T-cell (primary cell): ENCODE measurements around the gene TXNDC17. TPM values are rescaled to one million over a fixed set of nuclear protein-coding genes. Genes with fewer than 3 reads are reported as not detected.

Experiments used
- ATAC-seq, 4 experiments: fragments of 200-7000 bp in 3 of 4; fragments of 150-1000 bp in 1 of 4; cut with Tn5 transposase; replicated peaks in 1 of 4; 1 replicate in 3 of 4; 2 replicates in 1 of 4; pipeline ENCODE4 v1.10.0; 2021; ENCODE audit warnings: moderate library complexity in 3 of 4, mild to moderate bottlenecking in 2 of 4, moderate number of reproducible peaks in 1 of 4
- CTCF ChIA-PET, 2 donors: fragments of 300-600 bp; sonication (Branson Sonifier 250); formaldehyde crosslinking; loops; one replicate each; lab custom pipeline; 2022; ENCODE audit warnings: antibody characterized with exemption in 2 of 2; lab: Charles Lee
- POLR2A ChIA-PET, 2 donors: fragments of 300-600 bp; sonication (Branson Sonifier 250); formaldehyde crosslinking; loops; one replicate each; lab custom pipeline; 2022; ENCODE audit warnings: antibody characterized with exemption in 2 of 2; lab: Charles Lee
- DNase-seq, 35 experiments: peaks; one replicate each; pipeline versions ENCODE4 v3.0.0 to v3.0.0-alpha.2; 2013 to 2023
- H3K27ac ChIP-seq: one replicate; pipeline ENCODE4 v1.5.1; 2013; ENCODE audit warnings: low read length
- H3K27me3 ChIP-seq, 2 experiments: replicated peaks in 1 of 2; 1 replicate in 1 of 2; 2 replicates in 1 of 2; pipeline versions ENCODE4 v1.6.1 to v1.7.0; 2013; ENCODE audit warnings: low read length in 1 of 2, mixed read lengths in 1 of 2; ENCODE audit not compliant: control insufficient read depth in 2 of 2, insufficient read depth in 2 of 2; ENCODE audit errors: extremely low read depth in 1 of 2
- H3K36me3 ChIP-seq, 2 donors: 1 replicate in 1 of 2; 2 replicates in 1 of 2; pipeline versions ENCODE4 v1.6.1 to v1.7.0; 2013; ENCODE audit warnings: low read length in 1 of 2; ENCODE audit not compliant: control insufficient read depth in 2 of 2, insufficient read depth in 1 of 2; ENCODE audit errors: extremely low read depth in 1 of 2
- H3K4me1 ChIP-seq, 2 experiments: 1 replicate in 1 of 2; 2 replicates in 1 of 2; pipeline versions ENCODE4 v1.6.1 to v1.7.0; 2013; ENCODE audit warnings: low read length in 2 of 2, mixed read lengths in 1 of 2; ENCODE audit not compliant: insufficient read depth in 2 of 2, control insufficient read depth in 1 of 2; ENCODE audit errors: extremely low read depth in 1 of 2
- H3K4me3 ChIP-seq, 2 donors: 1 replicate in 1 of 2; 2 replicates in 1 of 2; pipeline versions ENCODE4 v1.5.1 to v1.7.0; 2013; ENCODE audit warnings: mild to moderate bottlenecking in 2 of 2, low read length in 1 of 2, moderate library complexity in 1 of 2; ENCODE audit not compliant: control insufficient read depth in 1 of 2; ENCODE audit errors: extremely low read depth in 1 of 2
- H3K9me3 ChIP-seq: 2 replicates; pipeline ENCODE4 v1.7.0; 2013
- H3K27ac Mint-ChIP-seq, 2 donors: one replicate each; pipeline ENCODE4 v1.8.0; 2020 to 2021; ENCODE audit warnings: mild to moderate bottlenecking in 2 of 2, mixed read lengths in 2 of 2
- H3K27me3 Mint-ChIP-seq, 2 donors: one replicate each; pipeline ENCODE4 v1.8.0; 2021 to 2022; ENCODE audit warnings: mixed read lengths in 2 of 2
- H3K36me3 Mint-ChIP-seq: one replicate; pipeline ENCODE4 v1.8.0; 2021; ENCODE audit warnings: mixed read lengths
- H3K4me1 Mint-ChIP-seq, 3 donors: one replicate each; pipeline ENCODE4 v1.8.0; 2020 to 2022; ENCODE audit warnings: mixed read lengths in 3 of 3, mild to moderate bottlenecking in 1 of 3
- H3K4me3 Mint-ChIP-seq, 3 donors: one replicate each; pipeline ENCODE4 v1.8.0; 2020 to 2022; ENCODE audit warnings: mild to moderate bottlenecking in 3 of 3, mixed read lengths in 3 of 3, moderate library complexity in 3 of 3
- H3K9me3 Mint-ChIP-seq, 3 donors: one replicate each; pipeline ENCODE4 v1.8.0; 2020 to 2022; ENCODE audit warnings: mixed read lengths in 3 of 3
- WGBS: methylation state at CpG from one replicate; pipeline ENCODE4 v1.1.5; 2013; ENCODE audit warnings: missing lambda C conversion rate; ENCODE audit not compliant: insufficient coverage; 5-methylcytosine and 5-hydroxymethylcytosine counted together
- total RNA-seq, 35 experiments: library from RNA in 6 of 35; stranded (reverse) in 6 of 35; fragments of 120-200 nt in 1 of 35; gene quantifications; one replicate each; pipeline versions ENCODE4 v1.2.1 to v1.2.4 and lab custom pipeline; 2013 to 2026

TXNDC17 gene
- total RNA-seq, 5 donors from 2014 or later (not counting 1 experiment from before 2014, with no cell fraction given): 14.6 to 21.3 (median 17.9) TPM

- H3K4me1 Mint-ChIP-seq: no peaks in the 10 kb centered on the region
- ATAC-seq (no peak), DNase-seq (no peak)
- WGBS: no CpG with 5 or more reads among the region's 4 CpGs
- no peak overlapping the region for H3K27ac Mint-ChIP-seq
- Histone ChIP-seq H3K27me3 (no peaks in the 10 kb centered on the region), H3K27ac (no peak overlapping the region), H3K4me1 (no peaks in the 10 kb centered on the region), H3K4me3 (no peak overlapping the region), H3K36me3 (peaks cover 15 to 59% of the 10 kb centered on the region in 2 donors), H3K9me3 (no peaks in the 10 kb centered on the region)
- POLR2A ChIA-PET: no interaction called here
- H3K27me3 Mint-ChIP-seq: no peaks in the 10 kb centered on the region
- H3K4me3 Mint-ChIP-seq: no peak overlapping the region
- CTCF ChIA-PET: no interaction called here
- H3K9me3 Mint-ChIP-seq: no peaks in the 10 kb centered on the region
- peaks cover 74% of the 10 kb centered on the region for H3K36me3 Mint-ChIP-seq
These were observed 43.9 kb upstream of the TXNDC17 start for GRCh38 chr17:6596941-6597340.

- DNase-seq (no peak), ATAC-seq (no peak)
- peaks cover 73% of the 10 kb centered on the region for H3K36me3 Mint-ChIP-seq
- H3K27ac ChIP-seq: no peak overlapping the region
- no peak overlapping the region for H3K4me3 Mint-ChIP-seq
- no peak overlapping the region for H3K27ac Mint-ChIP-seq
- no peak overlapping the region for H3K4me3 ChIP-seq
- H3K4me1 Mint-ChIP-seq: peaks cover 0 to under 1% (median 0%) of the 10 kb centered on the region in 3 donors
- POLR2A ChIA-PET: no interaction called here
- H3K4me1 ChIP-seq: no peaks in the 10 kb centered on the region
- H3K36me3 ChIP-seq: peaks cover 14 to 54% of the 10 kb centered on the region in 2 donors
- no peaks in the 10 kb centered on the region for H3K27me3 Mint-ChIP-seq
- H3K9me3 Mint-ChIP-seq: no peaks in the 10 kb centered on the region
- no peaks in the 10 kb centered on the region for H3K27me3 ChIP-seq
- H3K9me3 ChIP-seq: no peaks in the 10 kb centered on the region
- no CpG with 5 or more reads among the region's 1 CpG for WGBS
- CTCF ChIA-PET: no interaction called here
These were observed 43.1 kb upstream of the TXNDC17 start for GRCh38 chr17:6597727-6598126.

DNA sequence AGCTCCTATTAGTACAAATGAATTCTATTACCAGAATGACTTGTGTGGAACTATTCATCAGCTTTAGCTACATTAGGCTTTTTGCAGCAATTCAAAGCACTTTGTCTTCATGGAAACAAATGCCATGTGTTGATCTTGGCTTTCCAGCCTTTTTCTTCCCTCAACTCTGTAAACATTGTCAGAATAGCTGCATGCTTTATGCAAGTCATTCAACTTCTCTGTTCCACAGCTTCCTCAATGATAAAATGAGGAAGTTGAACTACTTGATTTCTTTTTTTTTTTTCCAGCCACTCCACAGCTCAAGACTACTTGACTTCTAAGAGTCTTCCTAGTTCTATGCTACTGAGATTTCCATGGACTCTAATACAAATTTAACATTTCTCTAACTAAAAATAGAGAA lies 41.5 kb upstream of the TXNDC17 start:
- H3K4me1 ChIP-seq: no peaks in the 10 kb centered on the region
- Mint-ChIP-seq H3K27ac (no peak overlapping the region), H3K27me3 (no peaks in the 10 kb centered on the region), H3K4me1 (peaks cover 0 to 2% (median 0%) of the 10 kb centered on the region in 3 donors), H3K4me3 (no peak overlapping the region), H3K36me3 (peaks cover 76% of the 10 kb centered on the region), H3K9me3 (no peaks in the 10 kb centered on the region)
- peaks cover 10 to 61% of the 10 kb centered on the region in 2 donors for H3K36me3 ChIP-seq
- no peak overlapping the region for H3K27ac ChIP-seq
- CTCF ChIA-PET: interaction anchor here in 1 of 2 donors (0.7 kb wide), 1 partner anchor 386 kb away, joined by 3 read pairs; no protein-coding TSS in a partner anchor
- no peaks in the 10 kb centered on the region for H3K27me3 ChIP-seq
- no peaks in the 10 kb centered on the region for H3K9me3 ChIP-seq
- no peak overlapping the region for H3K4me3 ChIP-seq
- POLR2A ChIA-PET: interaction anchor here in 1 of 2 donors (0.6 kb wide), 1 partner anchor 1084 kb away, joined by 3 read pairs; no protein-coding TSS in a partner anchor
- ATAC-seq (no peak), DNase-seq (no peak)

- CTCF ChIA-PET: no interaction called here
- peaks cover 81% of the 10 kb centered on the region for H3K36me3 Mint-ChIP-seq
These were observed 38.7 kb upstream of the TXNDC17 start for GRCh38 chr17:6602141-6602540.

DNA sequence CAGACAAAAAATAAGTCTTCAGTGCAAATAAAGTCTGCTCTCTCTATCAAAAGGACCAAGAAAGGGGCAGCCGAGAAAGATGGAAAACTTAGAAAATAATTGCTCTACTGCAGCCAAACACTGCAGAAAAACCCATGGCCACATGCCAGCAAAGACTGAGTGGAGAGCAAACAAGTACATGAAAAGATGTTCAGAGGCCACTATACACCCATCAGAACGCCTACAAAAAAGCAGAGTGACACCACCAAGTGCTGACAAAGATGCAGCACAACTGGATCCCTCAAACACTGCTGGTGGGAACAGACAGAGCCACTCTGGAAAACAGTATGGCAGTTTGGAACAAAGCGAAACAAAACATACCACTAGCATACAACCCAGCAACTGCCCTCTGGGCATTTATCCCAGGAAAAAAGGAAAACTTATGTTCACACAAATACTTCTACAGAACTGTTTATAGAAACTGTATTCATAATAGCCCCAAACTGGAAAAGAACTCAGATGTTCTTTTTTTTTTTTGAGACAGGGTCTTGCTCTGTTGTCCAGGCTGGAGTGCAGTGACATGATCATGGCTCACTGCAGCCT lies 37.0 kb upstream of the TXNDC17 start:
- no peak for DNase-seq
- WGBS: 90% methylated on average over 3 of the region's 3 CpGs
- Mint-ChIP-seq H3K4me1 (peaks cover 0 to 2% (median 0%) of the 10 kb centered on the region in 3 donors), H3K27me3 (no peaks in the 10 kb centered on the region), H3K4me3 (no peak overlapping the region), H3K36me3 (peaks cover 82% of the 10 kb centered on the region), H3K27ac (no peak overlapping the region), H3K9me3 (no peaks in the 10 kb centered on the region)
- ChIA-PET CTCF (no interaction called here), POLR2A (no interaction called here)
- Histone ChIP-seq H3K9me3 (no peaks in the 10 kb centered on the region), H3K27ac (no peak overlapping the region), H3K36me3 (peaks cover 0 to 62% of the 10 kb centered on the region in 2 donors), H3K27me3 (no peaks in the 10 kb centered on the region), H3K4me1 (no peaks in the 10 kb centered on the region), H3K4me3 (no peak overlapping the region)
- ATAC-seq: no peak

More at GRCh38 chr17:6602141-6602540, 38.7 kb upstream of the TXNDC17 start:
- Mint-ChIP-seq H3K4me1 (peaks cover 0 to 2% (median 0%) of the 10 kb centered on the region in 3 donors), H3K4me3 (no peak overlapping the region), H3K9me3 (no peaks in the 10 kb centered on the region), H3K27me3 (no peaks in the 10 kb centered on the region), H3K27ac (no peak overlapping the region)
- no peak overlapping the region for H3K27ac ChIP-seq
- no CpG with 5 or more reads among the region's 2 CpGs for WGBS
- no peak overlapping the region for H3K4me3 ChIP-seq
- no peak for ATAC-seq
- no peaks in the 10 kb centered on the region for H3K27me3 ChIP-seq
- H3K9me3 ChIP-seq: no peaks in the 10 kb centered on the region
- DNase-seq: no peak
- no peaks in the 10 kb centered on the region for H3K4me1 ChIP-seq
- peaks cover 0 to 61% of the 10 kb centered on the region in 2 donors for H3K36me3 ChIP-seq
- POLR2A ChIA-PET: no interaction called here

- Mint-ChIP-seq H3K9me3 (no peaks in the 10 kb centered on the region), H3K4me3 (no peak overlapping the region), H3K36me3 (peaks cover 84% of the 10 kb centered on the region), H3K4me1 (peaks cover 0 to 2% (median 0%) of the 10 kb centered on the region in 3 donors), H3K27me3 (no peaks in the 10 kb centered on the region), H3K27ac (no peak overlapping the region)
- Histone ChIP-seq H3K4me1 (no peaks in the 10 kb centered on the region), H3K36me3 (peaks cover 0 to 65% of the 10 kb centered on the region in 2 donors), H3K27me3 (no peaks in the 10 kb centered on the region), H3K27ac (no peak overlapping the region), H3K4me3 (no peak overlapping the region), H3K9me3 (no peaks in the 10 kb centered on the region)
- ATAC-seq (no peak), DNase-seq (no peak)
- 94% methylated on average over 5 of the region's 6 CpGs for WGBS
- CTCF ChIA-PET: no interaction called here
- POLR2A ChIA-PET: interaction anchor here in 1 of 2 donors (0.6 kb wide), 1 partner anchor 1737 kb away, joined by 5 read pairs; no protein-coding TSS in a partner anchor
These were observed 35.7 kb upstream of the TXNDC17 start for GRCh38 chr17:6605142-6605541.
